Psoas muscle (tissue), 8 donors: ENCODE results near the gene COG5. TPM values are rescaled to one million over a fixed set of nuclear protein-coding genes. Genes with fewer than 3 reads are reported as not detected.

Experiments
- ATAC-seq, 4 donors: fragments of 200-7000 bp; cut with Tn5 transposase; one replicate each; pipeline ENCODE4 v1.9.1; 2020; ENCODE audit warnings: moderate library complexity in 3 of 4, mild to moderate bottlenecking in 2 of 4
- DNase-seq, 2 donors: peaks; one replicate each; pipeline ENCODE4 v3.0.0-alpha.2; 2020
- H3K27ac ChIP-seq: fragments of 200-600 bp; one replicate; pipeline ENCODE4 v1.8.0; 2022
- H3K27me3 ChIP-seq, 3 donors: fragments of 200-600 bp in 1 of 3; one replicate each; pipeline versions ENCODE4 v1.6.1 to v1.8.0; 2013 to 2022; ENCODE audit warnings: low read length in 2 of 3, mild to moderate bottlenecking in 2 of 3, moderate library complexity in 1 of 3; ENCODE audit not compliant: insufficient read depth in 3 of 3
- H3K36me3 ChIP-seq, 2 donors: fragments of 200-600 bp in 1 of 2; one replicate each; pipeline versions ENCODE4 v1.6.1 to v1.8.0; 2013 to 2022; ENCODE audit warnings: low read depth in 1 of 2, mild to moderate bottlenecking in 1 of 2, moderate library complexity in 1 of 2; ENCODE audit not compliant: insufficient read depth in 1 of 2
- H3K4me1 ChIP-seq: fragments of 200-600 bp; one replicate; pipeline ENCODE4 v1.8.0; 2022
- H3K4me3 ChIP-seq: fragments of 200-600 bp; one replicate; pipeline ENCODE4 v1.8.0; 2022; ENCODE audit warnings: mild to moderate bottlenecking
- H3K9me3 ChIP-seq: fragments of 200-600 bp; one replicate; pipeline ENCODE4 v1.8.0; 2022
- CTCF ChIP-seq: fragments of 200-600 bp; IDR thresholded peaks from one replicate; pipeline ENCODE4 v1.8.0; 2022; ENCODE audit warnings: antibody characterized with exemption
- WGBS, 3 donors: extraction: QIAGEN DNeasy Blood & Tissue Kit; methylation state at CpG; one replicate each; pipeline versions ENCODE4 v1.1.6 to v1.1.7; 2013; 5-methylcytosine and 5-hydroxymethylcytosine counted together
- intact Hi-C, 2 donors: fragments of 100-400 bp; cut with DNase I; formaldehyde crosslinking; loops; one replicate each; pipeline versions ENCODE4 v1.11.0 to v1.14.2; 2022
- polyA plus RNA-seq, 3 donors: library from polyadenylated mRNA; stranded (reverse); fragments of 200-250 nt; gene quantifications; one replicate each; pipeline ENCODE4 v1.2.3, GENCODE V29; 2013
- total RNA-seq, 4 donors: library from RNA; stranded (reverse); fragmentation: NEBNext Ultra II Directional in 2 of 4; extraction: Animal tissue kit (Norgen Biotek cat#: 25700) in 2 of 4; gene quantifications; one replicate each; pipeline versions ENCODE4 v1.2.1 to v1.2.4, GENCODE V29; 2021 to 2023
- donor health status: healthy with polysubstance abuse.
- donor health status: DM: no; HTN: no; CAD: no; lungs with moderate emphysema.
- donor health status: Bipolar disorder and iron deficiency.
- donor health status: healthy.
- donor health status: DM: yes; HTN: yes; CAD: no.
- donor health status: DM: no; HTN: no; CAD: no.
- donor health status: DM: no; HTN: no; CAD: no.
- donor health status: DM: yes; HTN: yes; CAD: no.

The COG5 gene
- total and polyA plus RNA-seq, 7 donors: 4.8 to 35.1 (median 18.8) TPM

DNA sequence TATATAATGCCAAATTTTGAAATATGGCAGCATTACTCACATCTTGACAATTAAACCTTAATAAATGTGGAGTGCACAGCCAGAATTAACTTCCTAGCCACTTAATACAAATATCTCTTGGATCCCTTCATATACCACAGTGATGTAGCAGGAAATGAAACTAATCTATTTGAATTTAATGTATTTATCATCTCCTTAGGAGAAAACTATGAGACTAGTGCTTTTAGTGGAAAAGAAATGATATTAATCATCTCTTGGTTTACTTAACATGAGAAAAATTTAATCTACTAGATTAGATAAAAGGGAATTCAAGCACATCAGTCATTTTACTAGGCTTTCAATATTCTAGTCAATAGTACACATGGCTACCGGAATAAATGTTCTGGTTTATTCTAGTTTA, 149.5 kb downstream of the COG5 start:
- no peaks in the 10 kb centered on the region for H3K27me3 ChIP-seq
- 97 to 100% (median 99%) methylated on average over 1 of the region's 1 CpG for WGBS, 3 donors
- intact Hi-C loops: no loop called here
- ATAC-seq (no peak), DNase-seq (no peak)
- no peaks in the 10 kb centered on the region for H3K9me3 ChIP-seq
- H3K36me3 ChIP-seq: peaks cover 0 to 7% of the 10 kb centered on the region in 2 donors
- H3K4me3 ChIP-seq: no peak overlapping the region
- no peak for TF ChIP-seq CTCF
- H3K27ac ChIP-seq: no peak overlapping the region
- H3K4me1 ChIP-seq: no peaks in the 10 kb centered on the region

- Histone ChIP-seq H3K27me3 (no peaks in the 10 kb centered on the region), H3K9me3 (no peaks in the 10 kb centered on the region), H3K27ac (no peak overlapping the region), H3K36me3 (peaks cover 0 to 7% of the 10 kb centered on the region in 2 donors), H3K4me3 (no peak overlapping the region), H3K4me1 (no peaks in the 10 kb centered on the region)
- TF ChIP-seq CTCF: no peak
- ATAC-seq (no peak), DNase-seq (no peak)
- intact Hi-C loops: no loop called here
Observed at GRCh38 chr7:107408349-107408748, 155.4 kb downstream of the COG5 start.

DNA sequence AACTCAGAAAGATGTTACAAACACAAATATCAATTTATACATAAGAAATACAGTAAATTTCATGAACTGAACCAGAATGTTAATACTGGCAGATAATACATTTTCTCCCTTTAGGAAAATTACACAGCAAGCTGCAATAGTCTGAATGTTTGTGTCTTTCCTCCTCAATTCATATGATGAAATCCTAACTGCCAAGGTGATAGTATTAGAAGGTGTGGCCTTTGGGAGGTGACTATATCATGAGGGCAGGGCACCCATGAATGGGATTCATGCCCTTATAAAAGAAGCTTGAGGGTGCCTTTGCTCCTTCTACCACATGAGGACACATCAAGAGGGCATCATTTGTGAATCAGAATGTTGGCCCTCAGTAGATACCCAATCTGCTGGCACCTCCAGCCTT, 158.2 kb downstream of the COG5 start:
- Histone ChIP-seq H3K36me3 (peaks cover 0 to 1% of the 10 kb centered on the region in 2 donors), H3K9me3 (no peaks in the 10 kb centered on the region), H3K4me1 (no peaks in the 10 kb centered on the region), H3K27me3 (no peaks in the 10 kb centered on the region), H3K4me3 (no peak overlapping the region), H3K27ac (no peak overlapping the region)
- ATAC-seq: no peak
- no peak for TF ChIP-seq CTCF
- no peak for DNase-seq
- intact Hi-C loops: no loop called here

DNA sequence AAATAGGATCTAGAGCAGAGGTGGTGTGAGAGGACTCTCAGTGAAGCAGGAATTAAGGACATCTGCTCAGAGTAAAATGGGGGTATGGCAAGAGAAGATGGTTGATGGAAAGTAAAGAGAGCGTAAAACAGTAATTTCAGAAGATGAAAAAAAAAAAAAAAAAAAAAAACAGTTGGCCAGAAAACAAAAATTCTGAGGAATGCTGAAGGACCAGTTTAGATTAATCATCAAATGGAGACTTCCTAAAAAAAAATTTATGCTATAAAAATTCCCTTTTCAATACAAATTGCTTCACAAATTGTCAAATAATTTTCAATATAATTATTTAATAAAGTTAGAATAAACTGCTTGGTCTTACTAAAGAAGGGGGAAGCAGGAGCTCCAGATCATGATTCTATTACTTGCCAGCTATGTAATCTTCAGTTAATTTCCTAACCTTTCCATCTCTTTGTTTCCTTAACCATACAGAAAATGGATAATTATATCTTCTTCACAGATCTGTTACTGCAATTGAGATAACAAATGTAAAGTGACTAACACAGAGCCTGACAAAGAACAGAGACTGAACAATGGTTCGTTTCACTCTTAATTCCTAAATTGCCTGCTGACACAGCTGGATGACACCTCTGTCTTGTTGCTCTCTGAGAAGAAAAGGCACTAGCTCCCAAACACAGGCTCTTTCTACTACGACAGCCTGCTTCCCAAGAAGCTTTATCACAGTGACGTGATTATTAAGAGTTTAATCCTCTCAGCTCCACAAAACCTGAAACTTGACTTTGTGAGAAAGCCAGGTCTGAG, 158.8 kb downstream of the COG5 start:
- H3K27ac ChIP-seq: no peak overlapping the region
- H3K36me3 ChIP-seq: no peaks in the 10 kb centered on the region
- intact Hi-C loops: no loop called here
- no peaks in the 10 kb centered on the region for H3K4me1 ChIP-seq
- DNase-seq (no peak), ATAC-seq (no peak)
- H3K27me3 ChIP-seq: no peaks in the 10 kb centered on the region
- no peaks in the 10 kb centered on the region for H3K9me3 ChIP-seq
- no peak for TF ChIP-seq CTCF
- H3K4me3 ChIP-seq: no peak overlapping the region
- WGBS, 3 donors: 82 to 86% (median 86%) methylated on average over 4 of the region's 4 CpGs

- WGBS, 3 donors: 86 to 90% (median 89%) methylated on average over 9 of the region's 9 CpGs
Observed at GRCh38 chr7:107398161-107398560, 165.6 kb downstream of the COG5 start.

More at GRCh38 chr7:107398161-107398560, 165.6 kb downstream of the COG5 start:
- intact Hi-C loops: no loop called here
- no peak for TF ChIP-seq CTCF
- no peak for DNase-seq
- ATAC-seq: no peak
- no peak overlapping the region for H3K27ac ChIP-seq
- H3K9me3 ChIP-seq: no peaks in the 10 kb centered on the region
- no peak overlapping the region for H3K4me3 ChIP-seq
- H3K4me1 ChIP-seq: no peaks in the 10 kb centered on the region
- no peaks in the 10 kb centered on the region for H3K27me3 ChIP-seq
- no peaks in the 10 kb centered on the region for H3K36me3 ChIP-seq
